ENCODE results near the gene ANKRD28. TPM values are rescaled to one million over a fixed set of nuclear protein-coding genes. Genes with fewer than 3 reads are reported as not detected.
A peak's percentile ranks its signal among the peaks of the same experiment; 100 is the strongest.
"Not testable (repeated sequence)": the region's sequence is repeated elsewhere in the genome, so short reads cannot be mapped to it uniquely, and the experiment has no call there.

Gene ANKRD28
- total RNA-seq, 1 experiment from 2014 or later = 49.9 TPM

GRCh38 chr3:15771444-15771843 is 26.3 kb downstream of the ANKRD28 start:
- no peak for DNase-seq (ENCODE audit: low spot score)

- DNase-seq (ENCODE audit: low spot score) = no peak
Measured at GRCh38 chr3:15769256-15769915, 28.4 kb downstream of the ANKRD28 start.

GRCh38 chr3:15768421-15769255 is 29.1 kb downstream of the ANKRD28 start:
- peak; percentile 90 for DNase-seq (ENCODE audit: low spot score)

- no peak for DNase-seq (ENCODE audit: low spot score)
Measured at GRCh38 chr3:15766406-15766805, 31.4 kb downstream of the ANKRD28 start.

GRCh38 chr3:15758295-15758694 is 39.5 kb downstream of the ANKRD28 start:
- DNase-seq (ENCODE audit: low spot score) = no peak

- DNase-seq (ENCODE audit: low spot score) = no peak
Measured at GRCh38 chr3:15757824-15758223, 40.0 kb downstream of the ANKRD28 start.

- DNase-seq (ENCODE audit: low spot score) = no peak
Measured at GRCh38 chr3:15756505-15756904, 41.3 kb downstream of the ANKRD28 start.

GRCh38 chr3:15755780-15756179 is 42.0 kb downstream of the ANKRD28 start:
- DNase-seq (ENCODE audit: low spot score) = no peak

GRCh38 chr3:15755181-15755580 is 42.6 kb downstream of the ANKRD28 start:
- no peak for DNase-seq (ENCODE audit: low spot score)

GRCh38 chr3:15754047-15754446 is 43.7 kb downstream of the ANKRD28 start:
- DNase-seq (ENCODE audit: low spot score) = no peak

- DNase-seq (ENCODE audit: low spot score) = no peak
Measured at GRCh38 chr3:15753056-15753710, 44.6 kb downstream of the ANKRD28 start.

- no peak for DNase-seq (ENCODE audit: low spot score)
Measured at GRCh38 chr3:15750879-15751278, 46.9 kb downstream of the ANKRD28 start.

GRCh38 chr3:15750143-15750542 is 47.6 kb downstream of the ANKRD28 start:
- no peak for DNase-seq (ENCODE audit: low spot score)

- not testable (repeated sequence) for DNase-seq (ENCODE audit: low spot score)
Measured at GRCh38 chr3:15745896-15746295, 51.9 kb downstream of the ANKRD28 start.

GRCh38 chr3:15744176-15744575 is 53.6 kb downstream of the ANKRD28 start:
- DNase-seq (ENCODE audit: low spot score) = no peak

GRCh38 chr3:15743587-15744009 is 54.2 kb downstream of the ANKRD28 start:
- no peak for DNase-seq (ENCODE audit: low spot score)

GRCh38 chr3:15742236-15742635 is 55.5 kb downstream of the ANKRD28 start:
- DNase-seq (ENCODE audit: low spot score) = not testable (repeated sequence)

- not testable (repeated sequence) for DNase-seq (ENCODE audit: low spot score)
Measured at GRCh38 chr3:15738616-15739005, 59.2 kb downstream of the ANKRD28 start.

GRCh38 chr3:15731024-15731423 is 66.8 kb downstream of the ANKRD28 start:
- DNase-seq (ENCODE audit: low spot score) = no peak

- no peak for DNase-seq (ENCODE audit: low spot score)
Measured at GRCh38 chr3:15728766-15729165, 69.0 kb downstream of the ANKRD28 start.

- no peak for DNase-seq (ENCODE audit: low spot score)
Measured at GRCh38 chr3:15726881-15727280, 70.9 kb downstream of the ANKRD28 start.

- no peak for DNase-seq (ENCODE audit: low spot score)
Measured at GRCh38 chr3:15726043-15726442, 71.7 kb downstream of the ANKRD28 start.

- DNase-seq (ENCODE audit: low spot score) = no peak
Measured at GRCh38 chr3:15724446-15724845, 73.3 kb downstream of the ANKRD28 start.
